Thoracic aorta (tissue), 2 donors: Measurements from ENCODE around the gene PPP3CA. TPM values are rescaled to one million over a fixed set of nuclear protein-coding genes. Genes with fewer than 3 reads are reported as not detected.

Source experiments
- ATAC-seq: fragments of 150-250 bp; one replicate; pipeline ENCODE4 v1.8.0; 2017; ENCODE audit warnings: low read depth; ENCODE audit not compliant: insufficient number of reproducible peaks, low FRiP score
- DNase-seq: peaks from one replicate; pipeline ENCODE4 v3.0.0-alpha.2; 2020; ENCODE audit warnings: low spot score
- H3K27ac ChIP-seq, 2 donors: fragments of 200-600 bp; sonication (generic); 1 replicate in 1 of 2; 2 replicates in 1 of 2; pipeline ENCODE4 v1.5.1; 2016; ENCODE audit warnings: mild to moderate bottlenecking in 2 of 2, moderate library complexity in 2 of 2
- H3K27me3 ChIP-seq: fragments of 200-600 bp; sonication (generic); replicated peaks from 2 replicates; pipeline ENCODE4 v1.6.0; 2016; ENCODE audit warnings: mild to moderate bottlenecking; ENCODE audit not compliant: insufficient read depth
- H3K36me3 ChIP-seq: fragments of 200-600 bp; sonication (generic); one replicate; pipeline ENCODE4 v1.5.1; 2016
- H3K4me1 ChIP-seq, 2 donors: fragments of 200-600 bp; sonication (generic); 1 replicate in 1 of 2; 2 replicates in 1 of 2; pipeline versions ENCODE4 v1.5.1 to v1.6.0; 2016; ENCODE audit warnings: low read depth in 2 of 2, mild to moderate bottlenecking in 1 of 2; ENCODE audit not compliant: control insufficient read depth in 1 of 2
- H3K4me3 ChIP-seq: fragments of 200-600 bp; sonication (generic); 2 replicates; pipeline ENCODE4 v1.5.1; 2016; ENCODE audit warnings: mild to moderate bottlenecking
- H3K9me3 ChIP-seq: fragments of 200-600 bp; sonication (generic); 2 replicates; pipeline ENCODE4 v1.5.1; 2016
- total RNA-seq, 2 donors: library from RNA; depleted of rRNA; stranded (reverse); fragments of >200 nt; gene quantifications; one replicate each; pipeline versions ENCODE4 v1.1.0 to v1.2.3, GENCODE V29; 2016
- TF ChIP-seq, protein P1 (sequence below): fragments of 200-600 bp; sonication (generic); IDR thresholded peaks from one replicate; pipeline ENCODE4 v1.5.1; 2019; ENCODE audit warnings: antibody characterized with exemption

PPP3CA gene
- total RNA-seq, 2 donors from 2014 or later: 21.9 to 43.2 TPM

GRCh38 chr4:101357751-101358150 is 10.4 kb upstream of the PPP3CA start:
- Histone ChIP-seq H3K27me3 (no peaks in the 10 kb centered on the region), H3K4me3 (no peak overlapping the region), H3K27ac (no peak overlapping the region), H3K9me3 (no peaks in the 10 kb centered on the region), H3K4me1 (no peaks in the 10 kb centered on the region), H3K36me3 (no peaks in the 10 kb centered on the region)
- TF ChIP-seq, protein P1, sequence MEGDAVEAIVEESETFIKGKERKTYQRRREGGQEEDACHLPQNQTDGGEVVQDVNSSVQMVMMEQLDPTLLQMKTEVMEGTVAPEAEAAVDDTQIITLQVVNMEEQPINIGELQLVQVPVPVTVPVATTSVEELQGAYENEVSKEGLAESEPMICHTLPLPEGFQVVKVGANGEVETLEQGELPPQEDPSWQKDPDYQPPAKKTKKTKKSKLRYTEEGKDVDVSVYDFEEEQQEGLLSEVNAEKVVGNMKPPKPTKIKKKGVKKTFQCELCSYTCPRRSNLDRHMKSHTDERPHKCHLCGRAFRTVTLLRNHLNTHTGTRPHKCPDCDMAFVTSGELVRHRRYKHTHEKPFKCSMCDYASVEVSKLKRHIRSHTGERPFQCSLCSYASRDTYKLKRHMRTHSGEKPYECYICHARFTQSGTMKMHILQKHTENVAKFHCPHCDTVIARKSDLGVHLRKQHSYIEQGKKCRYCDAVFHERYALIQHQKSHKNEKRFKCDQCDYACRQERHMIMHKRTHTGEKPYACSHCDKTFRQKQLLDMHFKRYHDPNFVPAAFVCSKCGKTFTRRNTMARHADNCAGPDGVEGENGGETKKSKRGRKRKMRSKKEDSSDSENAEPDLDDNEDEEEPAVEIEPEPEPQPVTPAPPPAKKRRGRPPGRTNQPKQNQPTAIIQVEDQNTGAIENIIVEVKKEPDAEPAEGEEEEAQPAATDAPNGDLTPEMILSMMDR: no peak
- ATAC-seq (no peak), DNase-seq (no peak)

GRCh38 chr4:101356928-101357327 is 9.6 kb upstream of the PPP3CA start:
- TF ChIP-seq, protein P1: no peak
- no peak overlapping the region for H3K4me3 ChIP-seq
- H3K27ac ChIP-seq: no peak overlapping the region
- H3K27me3 ChIP-seq: no peaks in the 10 kb centered on the region
- H3K9me3 ChIP-seq: no peaks in the 10 kb centered on the region
- no peaks in the 10 kb centered on the region for H3K36me3 ChIP-seq
- no peaks in the 10 kb centered on the region for H3K4me1 ChIP-seq
- ATAC-seq (peak; percentile 20), DNase-seq (no peak)

DNA sequence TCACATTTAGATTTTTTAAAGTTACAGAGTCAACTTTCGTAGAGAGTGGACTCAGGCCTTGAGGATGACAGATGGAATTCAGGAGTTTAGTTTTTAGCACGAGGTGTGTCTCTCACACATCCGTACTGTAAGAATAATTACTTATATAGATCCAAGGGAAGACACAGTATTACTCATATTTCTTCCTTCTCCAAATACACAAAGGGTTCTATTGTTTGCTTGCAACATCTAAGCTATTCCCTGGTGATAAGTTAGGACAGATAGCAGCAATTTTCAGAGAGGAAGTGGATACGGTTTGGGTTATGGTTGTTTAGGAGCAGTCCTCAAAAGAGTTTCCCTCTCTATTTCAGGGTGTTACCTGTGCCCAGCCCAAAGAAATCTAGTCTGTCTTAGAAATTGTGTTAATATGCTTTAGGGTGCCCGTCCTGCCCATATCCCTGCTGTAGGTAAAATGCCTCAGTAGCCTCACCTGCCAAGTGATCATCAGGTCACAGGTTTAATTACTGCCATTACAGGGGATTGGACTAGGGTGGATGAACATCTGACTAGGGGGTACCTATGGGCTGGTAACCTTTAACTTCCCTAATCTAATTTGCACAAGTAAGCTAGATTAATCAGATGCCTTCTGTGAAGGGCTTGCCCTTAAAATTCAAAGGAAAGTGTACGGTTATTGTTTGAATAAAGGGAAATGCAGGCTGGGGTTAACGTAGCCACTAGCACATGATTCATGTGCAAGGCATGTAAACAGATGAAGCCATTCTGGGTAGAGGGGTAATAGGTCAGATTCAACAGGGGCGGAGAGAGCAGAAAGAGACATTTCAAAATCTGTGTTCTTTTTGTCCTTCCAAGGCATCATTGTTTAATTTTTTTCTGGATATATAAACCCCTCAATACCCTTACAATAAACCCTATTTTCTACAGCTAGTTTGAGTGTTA is 8.7 kb upstream of the PPP3CA start:
- ATAC-seq: no peak
- no peaks in the 10 kb centered on the region for H3K36me3 ChIP-seq
- no peaks in the 10 kb centered on the region for H3K27me3 ChIP-seq
- no peak overlapping the region for H3K4me3 ChIP-seq
- DNase-seq: no peak
- no peaks in the 10 kb centered on the region for H3K4me1 ChIP-seq
- TF ChIP-seq, protein P1: no peak
- H3K9me3 ChIP-seq: no peaks in the 10 kb centered on the region
- no peak overlapping the region for H3K27ac ChIP-seq

DNA sequence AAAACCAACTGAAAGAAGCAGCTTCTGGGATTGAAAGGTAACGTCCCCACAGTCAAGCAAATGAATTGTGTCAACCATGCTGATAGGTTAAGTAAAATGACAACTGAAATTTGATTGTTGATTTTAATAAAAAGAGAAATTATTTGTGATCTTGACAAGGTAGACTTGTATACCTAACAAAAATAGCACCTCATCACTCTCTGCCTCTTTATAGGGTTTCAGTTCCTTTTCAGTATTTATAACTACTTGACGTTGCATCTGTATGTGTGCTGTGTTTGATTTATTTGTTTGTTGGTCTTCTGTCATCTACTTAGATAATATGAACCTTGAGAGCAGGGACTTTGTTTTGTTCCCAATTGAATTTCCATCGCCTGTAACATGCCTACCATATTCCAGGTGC is 7.9 kb upstream of the PPP3CA start:
- no peak overlapping the region for H3K27ac ChIP-seq
- TF ChIP-seq, protein P1: no peak
- ATAC-seq: no peak

DNA sequence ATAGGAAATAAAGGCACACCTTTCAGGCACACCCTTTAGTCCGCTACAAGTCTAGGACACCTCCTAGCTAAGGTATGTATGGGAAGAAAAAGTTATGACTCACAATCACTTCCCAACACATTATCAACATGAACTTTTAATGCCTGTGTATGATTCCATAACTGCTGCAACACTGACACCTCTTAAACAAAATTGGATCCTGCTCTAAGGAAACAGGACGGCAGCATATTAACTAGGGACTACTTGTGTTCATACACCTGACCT is 2.4 kb upstream of the PPP3CA start:
- TF ChIP-seq, protein P1: no peak
- no peaks in the 10 kb centered on the region for H3K36me3 ChIP-seq
- peaks cover 14 to 19% of the 10 kb centered on the region in 2 donors for H3K4me1 ChIP-seq
- H3K27me3 ChIP-seq: no peaks in the 10 kb centered on the region
- H3K9me3 ChIP-seq: no peaks in the 10 kb centered on the region
- H3K27ac ChIP-seq: peak overlapping the region in 1 of 2 donors; percentile 96
- ATAC-seq (no peak), DNase-seq (no peak)
- H3K4me3 ChIP-seq: no peak overlapping the region

More for the DNA sequence above, 7.9 kb upstream of the PPP3CA start:
- H3K36me3 ChIP-seq: no peaks in the 10 kb centered on the region
- no peaks in the 10 kb centered on the region for H3K27me3 ChIP-seq
- no peak overlapping the region for H3K4me3 ChIP-seq
- no peaks in the 10 kb centered on the region for H3K9me3 ChIP-seq
- no peak for DNase-seq
- no peaks in the 10 kb centered on the region for H3K4me1 ChIP-seq
